ENCODE data around the gene C19orf38.

DNA sequence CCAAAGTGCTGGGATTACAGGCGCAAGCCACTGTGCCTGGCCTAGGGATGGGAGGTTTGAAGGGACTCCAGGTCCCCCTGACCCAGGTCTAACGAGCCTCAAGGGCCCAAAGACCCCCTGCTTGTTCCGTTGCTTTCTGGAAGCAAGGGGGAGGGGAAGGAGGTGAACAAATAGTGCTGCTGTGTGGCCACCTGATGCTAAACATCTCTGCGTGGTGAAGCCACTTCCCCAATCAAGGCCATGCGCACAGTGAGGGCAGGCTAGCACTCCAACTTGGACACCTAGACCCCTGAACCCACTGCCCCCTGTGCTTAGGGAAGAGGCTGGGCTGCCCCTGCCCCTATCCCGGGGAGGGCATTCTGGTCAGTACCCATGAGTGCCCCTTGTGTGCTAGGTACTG, 47.1 kb downstream of the C19orf38 start:
- TF ChIP-seq TAF1 (IDR thresholded peaks at IDR 0.05; ENCODE audit: borderline replicate concordance, low read depth, low read length) (no peak), POLR2A (IDR thresholded peaks at IDR 0.05; ENCODE audit: low read depth, low read length) (no peak), POLR2AphosphoS5 (IDR thresholded peaks at IDR 0.05; ENCODE audit: low read depth, low read length) (no peak)
